DMS 273 treated with DMSO at 0.1 percent for 48 hours (cell line): ENCODE results near the gene DOCK4.
A peak's percentile ranks its signal among the peaks of the same experiment; 100 is the strongest.

Source experiments
- DNase-seq: peaks from one replicate; lab custom pipeline; 2025; lab: John Stamatoyannopoulos, UW

Gene DOCK4

GRCh38 chr7:111730476-111731300 is 475.5 kb downstream of the DOCK4 start:
- peak; percentile 43 for DNase-seq

- DNase-seq = no peak
Measured at GRCh38 chr7:111730057-111730456, 476.1 kb downstream of the DOCK4 start.

GRCh38 chr7:111729483-111729882 is 476.7 kb downstream of the DOCK4 start:
- DNase-seq = no peak

GRCh38 chr7:111728635-111728995 is 477.6 kb downstream of the DOCK4 start:
- DNase-seq = no peak

- DNase-seq = no peak
Measured at GRCh38 chr7:111727905-111728634, 478.1 kb downstream of the DOCK4 start.

GRCh38 chr7:111718886-111719285 is 487.3 kb downstream of the DOCK4 start:
- DNase-seq = no peak

GRCh38 chr7:111711426-111712065 is 494.7 kb downstream of the DOCK4 start:
- peak; percentile 11 for DNase-seq

GRCh38 chr7:111710839-111711380 is 495.3 kb downstream of the DOCK4 start:
- DNase-seq = no peak

- DNase-seq = no peak
Measured at GRCh38 chr7:111708072-111708471, 498.1 kb downstream of the DOCK4 start.

GRCh38 chr7:111705807-111706206 is 500.4 kb downstream of the DOCK4 start:
- no peak for DNase-seq

- DNase-seq = no peak
Measured at GRCh38 chr7:111697771-111698170, 508.4 kb downstream of the DOCK4 start.

GRCh38 chr7:111694376-111694775 is 511.8 kb downstream of the DOCK4 start:
- DNase-seq = no peak

GRCh38 chr7:111690364-111691111 is 515.7 kb downstream of the DOCK4 start:
- DNase-seq = no peak

- DNase-seq = no peak
Measured at GRCh38 chr7:111685349-111685748, 520.9 kb downstream of the DOCK4 start.

- no peak for DNase-seq
Measured at GRCh38 chr7:111682588-111683340, 523.4 kb downstream of the DOCK4 start.

- DNase-seq = no peak
Measured at GRCh38 chr7:111681242-111681641, 525.0 kb downstream of the DOCK4 start.

GRCh38 chr7:111678986-111679385 is 527.2 kb downstream of the DOCK4 start:
- DNase-seq = no peak

GRCh38 chr7:111678281-111678680 is 527.9 kb downstream of the DOCK4 start:
- DNase-seq = no peak

GRCh38 chr7:111677848-111678247 is 528.4 kb downstream of the DOCK4 start:
- no peak for DNase-seq

GRCh38 chr7:111676811-111677210 is 529.4 kb downstream of the DOCK4 start:
- DNase-seq = no peak
